Body of pancreas (tissue), 4 donors: ENCODE measurements around the gene NPAS2.

ENCODE experiments used
- CTCF ChIP-seq, 7 experiments: fragments of 450-650 bp in 4 of 7; fragments of 200-600 bp in 3 of 7; sonication (generic) in 3 of 7; IDR thresholded peaks; one replicate each; pipeline ENCODE4 v1.5.1; 2016 to 2019; ENCODE audit warnings: antibody characterized with exemption in 7 of 7
- POLR2A ChIP-seq, 3 donors: fragments of 450-650 bp; IDR thresholded peaks; one replicate each; pipeline ENCODE4 v1.6.1; 2016; ENCODE audit warnings: antibody characterized with exemption in 3 of 3, mild to moderate bottlenecking in 2 of 3

DNA sequence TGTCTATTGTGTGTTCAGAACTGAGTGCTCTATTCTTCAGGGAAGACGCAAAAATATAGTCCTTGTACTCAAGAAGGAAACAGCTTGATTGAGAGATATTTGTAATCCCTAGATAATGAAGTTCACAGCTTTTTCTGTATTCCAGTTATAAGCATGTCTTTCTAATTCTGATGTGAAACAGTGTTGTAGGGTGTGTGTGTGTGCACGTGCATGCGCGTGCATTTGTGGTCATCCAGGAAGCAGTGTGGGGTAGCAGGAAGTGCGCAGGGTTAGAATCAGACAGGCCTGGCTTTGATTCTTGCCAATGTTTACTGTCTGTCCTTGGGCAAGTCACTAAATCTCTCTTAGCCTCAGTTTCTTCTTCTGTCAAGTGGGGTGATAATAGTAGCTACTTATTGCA is 87.9 kb downstream of the NPAS2 start:
- no peak for TF ChIP-seq CTCF (IDR thresholded peaks at IDR 0.05)
- no peak for TF ChIP-seq POLR2A (IDR thresholded peaks at IDR 0.05)
